Suprapubic skin (tissue), 4 donors: ENCODE measurements around the gene FUCA2. TPM values are rescaled to one million over a fixed set of nuclear protein-coding genes. Genes with fewer than 3 reads are reported as not detected.

Source experiments
- DNase-seq, 2 donors: peaks; one replicate each; pipeline ENCODE4 v3.0.0-alpha.2; 2019; ENCODE audit warnings: low spot score in 2 of 2
- H3K27ac ChIP-seq: fragments of 200-600 bp; sonication (generic); one replicate; pipeline ENCODE4 v1.5.1; 2019
- H3K27me3 ChIP-seq: fragments of 200-600 bp; sonication (generic); one replicate; pipeline ENCODE4 v1.5.1; 2019
- H3K36me3 ChIP-seq: fragments of 200-600 bp; sonication (generic); one replicate; pipeline ENCODE4 v1.5.1; 2019
- H3K4me1 ChIP-seq: fragments of 200-600 bp; sonication (generic); one replicate; pipeline ENCODE4 v1.5.1; 2019
- H3K4me3 ChIP-seq: fragments of 200-600 bp; sonication (generic); one replicate; pipeline ENCODE4 v1.5.1; 2019; ENCODE audit warnings: mild to moderate bottlenecking
- H3K9me3 ChIP-seq: fragments of 200-600 bp; sonication (generic); one replicate; pipeline ENCODE4 v1.5.1; 2019
- EP300 ChIP-seq: sonication (generic); formaldehyde crosslinking; IDR thresholded peaks from one replicate; pipeline ENCODE4 v1.6.1; 2017; ENCODE audit warnings: antibody characterized with exemption
- POLR2A ChIP-seq, 2 donors: fragments of 450-650 bp; IDR thresholded peaks; one replicate each; pipeline ENCODE4 v1.6.1; 2017; ENCODE audit warnings: antibody characterized with exemption in 2 of 2, mild to moderate bottlenecking in 2 of 2, moderate library complexity in 2 of 2
- POLR2AphosphoS5 ChIP-seq, 3 donors: sonication (generic); formaldehyde crosslinking; IDR thresholded peaks; one replicate each; pipeline ENCODE4 v1.6.1; 2017; ENCODE audit warnings: antibody characterized with exemption in 3 of 3
- WGBS: methylation state at CpG from one replicate; pipeline ENCODE4 v1.1.5; 2018; 5-methylcytosine and 5-hydroxymethylcytosine counted together
- total RNA-seq, 4 donors: library from RNA; depleted of rRNA; stranded (reverse); fragments of >200 nt; gene quantifications; one replicate each; pipeline ENCODE4 v1.1.0, GENCODE V29; 2016
- TF ChIP-seq, protein P1 (sequence below), 2 donors: fragments of 200-600 bp in 1 of 2; fragments of 450-650 bp in 1 of 2; sonication (generic) in 1 of 2; IDR thresholded peaks; one replicate each; pipeline ENCODE4 v1.5.1; 2016 to 2019; ENCODE audit warnings: antibody characterized with exemption in 2 of 2, mild to moderate bottlenecking in 1 of 2, moderate library complexity in 1 of 2

FUCA2 gene
- total RNA-seq, 4 donors from 2014 or later, result 4.7 to 15.5 (median 10.8) TPM

DNA sequence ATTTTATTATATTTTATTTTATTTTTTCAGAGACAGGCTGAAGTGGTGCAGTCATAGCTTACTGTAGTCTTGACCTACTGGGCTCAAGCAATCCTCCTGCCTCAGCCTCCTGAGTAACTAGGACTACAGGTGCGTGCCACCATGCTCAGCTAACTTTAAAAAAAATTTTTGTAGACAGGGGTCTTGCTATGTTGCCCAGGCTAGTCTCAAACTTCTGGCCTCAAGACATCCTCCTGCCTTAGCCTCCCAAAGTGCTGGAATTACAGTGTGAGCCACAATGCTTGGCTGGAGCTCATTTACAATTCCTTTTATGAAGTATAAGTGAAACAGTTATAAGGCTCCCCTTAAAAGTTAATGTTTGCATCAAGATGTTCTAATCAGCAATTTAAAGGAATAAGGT, 14.5 kb downstream of the FUCA2 start:
- 97% methylated on average over 1 of the region's 1 CpG for WGBS
- Histone ChIP-seq H3K4me3 (no peak overlapping the region), H3K27me3 (no peaks in the 10 kb centered on the region), H3K4me1 (no peaks in the 10 kb centered on the region), H3K27ac (no peak overlapping the region), H3K36me3 (peaks cover 35% of the 10 kb centered on the region), H3K9me3 (no peaks in the 10 kb centered on the region)
- no peak for DNase-seq
- TF ChIP-seq, protein P1, sequence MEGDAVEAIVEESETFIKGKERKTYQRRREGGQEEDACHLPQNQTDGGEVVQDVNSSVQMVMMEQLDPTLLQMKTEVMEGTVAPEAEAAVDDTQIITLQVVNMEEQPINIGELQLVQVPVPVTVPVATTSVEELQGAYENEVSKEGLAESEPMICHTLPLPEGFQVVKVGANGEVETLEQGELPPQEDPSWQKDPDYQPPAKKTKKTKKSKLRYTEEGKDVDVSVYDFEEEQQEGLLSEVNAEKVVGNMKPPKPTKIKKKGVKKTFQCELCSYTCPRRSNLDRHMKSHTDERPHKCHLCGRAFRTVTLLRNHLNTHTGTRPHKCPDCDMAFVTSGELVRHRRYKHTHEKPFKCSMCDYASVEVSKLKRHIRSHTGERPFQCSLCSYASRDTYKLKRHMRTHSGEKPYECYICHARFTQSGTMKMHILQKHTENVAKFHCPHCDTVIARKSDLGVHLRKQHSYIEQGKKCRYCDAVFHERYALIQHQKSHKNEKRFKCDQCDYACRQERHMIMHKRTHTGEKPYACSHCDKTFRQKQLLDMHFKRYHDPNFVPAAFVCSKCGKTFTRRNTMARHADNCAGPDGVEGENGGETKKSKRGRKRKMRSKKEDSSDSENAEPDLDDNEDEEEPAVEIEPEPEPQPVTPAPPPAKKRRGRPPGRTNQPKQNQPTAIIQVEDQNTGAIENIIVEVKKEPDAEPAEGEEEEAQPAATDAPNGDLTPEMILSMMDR (IDR thresholded peaks at IDR 0.05), result no peak
- TF ChIP-seq EP300, result no peak
- no peak for TF ChIP-seq POLR2A (IDR thresholded peaks at IDR 0.05)
- TF ChIP-seq POLR2AphosphoS5 (IDR thresholded peaks at IDR 0.05), result no peak

- WGBS, result 98% methylated on average over 8 of the region's 8 CpGs
- Histone ChIP-seq H3K4me1 (no peaks in the 10 kb centered on the region), H3K9me3 (no peaks in the 10 kb centered on the region), H3K27me3 (no peaks in the 10 kb centered on the region), H3K27ac (no peak overlapping the region), H3K4me3 (no peak overlapping the region), H3K36me3 (peaks cover 24% of the 10 kb centered on the region)
- DNase-seq, result no peak
- TF ChIP-seq EP300, result no peak
- TF ChIP-seq POLR2A (IDR thresholded peaks at IDR 0.05), result no peak
- TF ChIP-seq, protein P1 (IDR thresholded peaks at IDR 0.05), result no peak
- no peak for TF ChIP-seq POLR2AphosphoS5 (IDR thresholded peaks at IDR 0.05)
These were observed 20.7 kb downstream of the FUCA2 start for GRCh38 chr6:143490775-143491174.

DNA sequence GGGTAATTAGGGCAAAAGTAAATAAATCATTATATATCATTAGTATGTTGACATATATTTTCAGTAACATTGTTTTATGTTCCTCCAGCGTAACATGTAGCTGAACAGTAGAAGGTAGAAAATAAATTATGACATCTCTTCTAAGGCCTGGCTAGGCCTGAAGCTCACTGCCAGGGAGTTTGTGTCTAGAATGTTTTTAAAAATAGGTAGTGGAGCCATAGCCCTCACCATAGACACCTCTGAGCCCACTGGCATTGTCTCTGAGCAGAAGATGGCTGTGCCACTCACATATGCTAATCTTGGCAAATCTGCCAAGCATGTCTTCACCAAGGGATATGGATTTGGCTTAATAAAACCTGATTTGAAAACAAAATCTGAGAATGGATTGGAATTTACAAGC, 21.3 kb downstream of the FUCA2 start:
- H3K4me1 ChIP-seq, result no peaks in the 10 kb centered on the region
- no peaks in the 10 kb centered on the region for H3K9me3 ChIP-seq
- no peak overlapping the region for H3K4me3 ChIP-seq
- TF ChIP-seq POLR2A (IDR thresholded peaks at IDR 0.05), result no peak
- H3K36me3 ChIP-seq, result peaks cover 20% of the 10 kb centered on the region
- WGBS, result 95% methylated on average over 1 of the region's 1 CpG
- no peak overlapping the region for H3K27ac ChIP-seq
- DNase-seq, result no peak
- no peaks in the 10 kb centered on the region for H3K27me3 ChIP-seq

GRCh38 chr6:143486752-143487151, 24.8 kb downstream of the FUCA2 start:
- 91% methylated on average over 3 of the region's 3 CpGs for WGBS
- H3K4me1 ChIP-seq, result no peaks in the 10 kb centered on the region
- no peak overlapping the region for H3K4me3 ChIP-seq
- peaks cover 11% of the 10 kb centered on the region for H3K36me3 ChIP-seq
- no peaks in the 10 kb centered on the region for H3K27me3 ChIP-seq
- TF ChIP-seq, protein P1 (IDR thresholded peaks at IDR 0.05), result no peak
- TF ChIP-seq POLR2A (IDR thresholded peaks at IDR 0.05) (no peak), POLR2AphosphoS5 (IDR thresholded peaks at IDR 0.05) (no peak), EP300 (no peak)
- no peaks in the 10 kb centered on the region for H3K9me3 ChIP-seq
- no peak for DNase-seq
- H3K27ac ChIP-seq, result no peak overlapping the region

DNA sequence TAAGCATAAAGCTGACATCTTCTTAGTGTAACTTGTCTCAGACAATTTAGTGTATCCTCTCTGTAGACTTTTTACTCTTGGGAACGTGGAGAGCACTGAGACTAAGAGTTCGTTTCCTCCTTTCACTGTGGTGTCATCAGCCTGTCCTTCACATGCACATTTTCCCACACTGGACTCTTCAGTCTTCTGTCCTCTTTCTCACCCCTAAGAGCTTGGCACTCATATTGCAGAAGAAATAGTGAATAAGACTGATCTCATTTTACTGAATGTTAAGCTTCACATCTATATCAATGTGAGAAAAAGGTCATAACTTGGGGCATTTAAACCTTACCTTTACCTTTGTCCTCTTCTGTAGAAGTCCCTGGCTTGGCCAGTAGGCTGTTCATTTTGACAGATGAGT, 25.6 kb downstream of the FUCA2 start:
- H3K27me3 ChIP-seq, result no peaks in the 10 kb centered on the region
- no peak overlapping the region for H3K4me3 ChIP-seq
- no peak for TF ChIP-seq POLR2AphosphoS5 (IDR thresholded peaks at IDR 0.05)
- DNase-seq, result no peak
- no peaks in the 10 kb centered on the region for H3K4me1 ChIP-seq
- H3K9me3 ChIP-seq, result no peaks in the 10 kb centered on the region
- no peak overlapping the region for H3K27ac ChIP-seq
- H3K36me3 ChIP-seq, result peaks cover 11% of the 10 kb centered on the region
- 84% methylated on average over 2 of the region's 2 CpGs for WGBS

GRCh38 chr6:143482593-143482992, 28.9 kb downstream of the FUCA2 start:
- Histone ChIP-seq H3K4me3 (no peak overlapping the region), H3K9me3 (no peaks in the 10 kb centered on the region), H3K27me3 (no peaks in the 10 kb centered on the region), H3K27ac (no peak overlapping the region), H3K4me1 (no peaks in the 10 kb centered on the region), H3K36me3 (peaks cover 15% of the 10 kb centered on the region)
- no peak for DNase-seq
- WGBS, result 66% methylated on average over 2 of the region's 2 CpGs
- no peak for TF ChIP-seq EP300
- no peak for TF ChIP-seq POLR2AphosphoS5 (IDR thresholded peaks at IDR 0.05)
- TF ChIP-seq, protein P1 (IDR thresholded peaks at IDR 0.05), result no peak
- TF ChIP-seq POLR2A (IDR thresholded peaks at IDR 0.05), result no peak
